Activated CD8-positive, alpha-beta memory T cell treated with anti-CD3 and anti-CD28 coated beads, Interleukin-2, amount 50 U/mL, for 4 hours (primary cell): ENCODE results near the gene SDHAF2.
"Not testable (repeated sequence)": the region's sequence is repeated elsewhere in the genome, so short reads cannot be mapped to it uniquely, and the experiment has no call there.

Source experiments
- DNase-seq: peaks from one replicate; pipeline ENCODE4 v3.0.0-alpha.2; 2020

Gene SDHAF2

DNA sequence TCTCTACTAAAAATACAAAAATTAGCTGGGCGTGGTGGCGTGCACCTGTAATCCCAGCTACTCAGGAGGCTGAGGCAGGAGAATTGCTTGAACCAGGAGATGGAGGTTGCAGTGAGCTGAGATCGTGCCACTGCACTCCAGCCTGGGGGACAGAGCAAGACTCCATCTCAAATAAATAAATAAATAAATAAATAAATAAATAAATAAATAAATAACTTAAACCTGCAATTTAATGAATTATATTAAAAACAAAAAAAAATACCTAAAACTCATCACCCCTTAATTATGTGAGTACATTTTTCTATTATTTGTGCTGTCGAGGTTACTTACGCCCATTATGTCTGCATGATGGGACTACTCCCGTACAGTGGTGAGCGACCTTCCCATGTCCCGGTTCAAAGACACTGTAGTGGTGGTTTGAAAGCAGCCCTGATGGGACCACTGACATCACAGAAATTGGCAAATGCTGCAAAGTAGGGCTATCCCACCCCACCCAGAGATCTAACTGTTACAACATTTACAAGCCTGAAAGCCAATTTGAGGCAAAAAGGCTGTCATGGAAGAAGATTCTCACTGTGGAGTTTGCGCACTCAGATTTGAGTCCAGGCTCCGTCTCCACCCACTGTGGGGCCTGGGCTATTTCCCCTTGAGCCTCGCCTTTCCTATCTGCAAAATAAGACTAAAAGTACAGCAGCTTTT lies 49.6 kb downstream of the SDHAF2 start:
- DNase-seq, result not testable (repeated sequence)

DNA sequence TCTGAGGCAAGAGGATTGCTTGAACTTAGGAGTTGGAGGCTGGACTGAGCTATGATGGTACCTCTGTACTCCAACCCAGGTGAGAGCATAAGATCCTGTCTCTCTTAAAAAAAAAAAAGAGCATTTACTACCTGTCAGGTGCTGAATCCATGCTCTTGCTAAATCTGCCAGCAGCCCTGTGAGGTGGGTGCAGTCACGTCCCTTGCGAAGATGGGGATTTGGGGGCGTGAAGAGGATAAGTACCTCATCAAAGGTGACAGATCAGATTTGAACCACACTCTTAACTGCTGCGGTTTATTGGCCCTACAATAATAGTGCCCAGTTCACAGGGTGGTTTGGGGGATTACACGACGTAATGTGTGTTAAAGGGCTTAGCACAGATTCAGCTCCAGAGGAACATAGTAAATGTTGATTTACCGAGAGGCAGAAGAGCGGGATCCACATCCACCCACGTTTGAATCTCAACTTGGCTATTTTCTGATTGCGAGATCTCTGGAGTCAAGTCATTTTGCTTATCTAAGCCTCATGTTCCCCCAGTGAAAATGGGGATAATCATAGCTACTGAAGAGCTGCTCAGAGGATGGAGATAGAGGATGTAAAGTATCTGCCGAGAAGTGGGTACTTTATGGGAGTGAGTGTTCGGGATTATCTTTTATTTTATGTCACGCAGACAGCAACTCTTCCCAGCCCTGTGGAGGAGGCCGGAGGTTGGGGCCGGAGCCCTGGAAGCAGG lies 50.5 kb downstream of the SDHAF2 start:
- no peak for DNase-seq

DNA sequence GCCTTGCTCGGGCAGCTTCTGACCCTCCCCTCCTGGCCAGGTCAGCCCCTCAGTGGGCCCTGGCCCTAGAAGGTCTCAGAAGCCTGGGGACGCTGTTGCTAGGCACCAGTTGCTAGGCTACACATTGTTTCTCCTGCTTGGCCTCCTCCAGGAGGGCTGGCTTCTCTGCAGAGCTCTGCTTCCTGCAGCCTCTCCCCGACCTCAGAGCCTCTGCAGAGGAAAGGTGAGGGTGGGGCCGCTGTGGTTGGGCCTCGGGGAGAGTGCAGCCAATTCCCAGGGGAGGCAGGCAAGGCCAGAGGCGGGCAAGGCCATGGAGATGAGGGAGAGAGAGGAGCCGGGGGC lies 51.0 kb downstream of the SDHAF2 start:
- no peak for DNase-seq

DNA sequence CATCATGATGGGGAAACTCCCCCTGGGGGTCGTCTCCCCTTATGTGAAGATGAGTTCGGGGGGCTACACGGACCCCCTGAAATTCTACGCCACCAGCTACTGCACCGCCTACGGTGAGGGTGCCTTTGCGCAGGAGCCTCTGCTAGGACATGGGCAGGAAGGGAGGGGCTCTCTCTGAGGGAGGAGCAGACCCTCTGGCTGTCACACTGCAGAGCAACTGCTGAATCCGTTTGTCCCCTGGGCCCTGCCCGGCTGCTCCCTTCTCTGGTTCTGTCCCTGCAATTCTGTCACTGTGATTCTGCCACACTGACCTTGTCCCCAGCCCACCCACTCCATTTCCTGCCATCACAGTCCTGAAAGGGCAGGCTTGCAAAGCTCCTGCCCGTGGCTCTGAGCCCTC lies 51.9 kb downstream of the SDHAF2 start:
- no peak for DNase-seq

DNA sequence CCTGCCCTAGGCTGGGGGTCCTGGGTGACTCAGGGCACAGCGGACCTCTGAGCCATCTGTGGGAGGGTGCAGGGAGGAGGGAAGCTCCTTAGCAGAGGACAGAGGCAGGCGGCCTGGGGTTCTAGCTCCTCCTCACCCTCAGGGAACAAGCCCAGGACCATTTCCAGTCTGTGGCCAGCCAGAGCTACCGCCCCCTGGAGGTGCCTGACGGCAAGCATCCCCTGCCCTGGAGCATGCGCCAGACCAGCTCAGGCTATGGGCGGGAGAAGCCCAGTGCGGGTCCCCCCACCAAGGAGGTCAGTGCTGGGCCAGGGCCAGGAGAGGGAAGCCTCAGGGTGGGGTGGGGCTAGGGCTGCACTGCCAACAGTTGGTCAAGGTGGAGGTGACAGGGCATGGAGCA lies 52.6 kb downstream of the SDHAF2 start:
- DNase-seq, result peak; percentile 23

DNA sequence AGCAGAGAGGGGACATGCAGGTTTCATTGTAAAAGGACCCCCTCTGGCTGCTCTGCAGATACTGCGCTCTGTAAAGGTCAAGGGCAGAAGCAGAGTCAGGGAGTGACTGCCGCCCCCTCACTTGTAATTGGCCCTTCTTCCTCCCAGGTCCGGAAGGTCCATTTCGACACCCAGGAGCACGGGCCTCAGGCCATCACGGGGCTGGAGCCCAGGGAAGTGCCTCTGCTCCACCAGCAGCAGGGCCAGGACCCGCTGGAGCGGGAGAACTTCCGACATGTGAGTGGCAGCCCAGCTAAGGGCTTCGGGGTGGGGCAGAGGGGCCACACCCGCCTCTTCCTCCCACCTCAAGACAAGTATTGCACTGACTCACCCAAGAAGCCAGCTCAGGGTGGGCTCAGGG lies 54.6 kb downstream of the SDHAF2 start:
- DNase-seq, result no peak

DNA sequence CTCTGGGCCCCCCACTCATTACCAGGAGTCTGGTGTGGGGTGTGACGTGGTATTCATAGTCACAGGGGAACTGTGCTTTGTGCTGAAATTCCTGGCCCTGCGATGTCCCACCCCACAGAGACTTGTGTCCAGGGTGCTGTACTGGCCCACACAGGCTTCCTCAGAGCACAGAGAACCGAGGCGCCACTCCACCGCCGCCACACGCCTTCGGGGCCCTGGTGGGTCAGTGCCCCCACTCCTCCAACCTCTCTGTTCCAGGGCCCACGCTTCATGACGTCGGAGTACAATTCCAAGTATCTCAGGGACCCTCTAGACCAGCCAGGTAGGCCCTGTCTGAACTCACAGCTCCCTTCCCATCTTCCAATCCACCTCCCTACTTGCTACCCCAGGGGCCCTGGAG lies 55.2 kb downstream of the SDHAF2 start:
- DNase-seq, result no peak

DNA sequence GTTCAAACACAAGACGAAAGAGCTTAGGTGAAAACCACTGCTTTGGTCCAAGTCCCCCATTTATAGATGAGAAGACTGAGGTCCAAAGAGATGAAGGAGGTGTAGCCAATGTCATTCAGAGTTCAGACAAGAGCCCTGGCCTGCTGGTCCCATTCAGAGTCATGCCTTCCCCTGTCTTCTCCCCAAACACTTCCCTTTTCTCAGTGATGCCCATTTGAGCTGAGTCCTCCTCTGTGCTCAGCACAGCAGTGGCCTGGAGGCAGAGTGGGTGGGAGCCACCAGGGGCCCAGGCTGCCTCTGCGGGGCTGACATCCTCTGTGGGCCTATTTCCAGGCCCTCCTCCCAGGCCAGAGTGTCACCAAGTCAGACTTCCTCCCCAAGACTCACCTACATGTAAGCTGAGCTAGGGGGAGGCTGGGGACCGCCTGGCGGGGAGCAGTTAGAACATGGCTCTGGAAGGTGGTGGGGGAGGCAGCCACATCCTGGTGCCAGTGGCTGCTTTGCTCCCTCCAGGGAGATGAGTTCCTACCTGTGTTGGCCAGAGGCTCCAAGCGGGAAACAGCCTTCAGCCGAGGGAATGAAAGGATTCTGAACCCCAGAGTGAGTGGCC lies 56.2 kb downstream of the SDHAF2 start:
- no peak for DNase-seq

DNA sequence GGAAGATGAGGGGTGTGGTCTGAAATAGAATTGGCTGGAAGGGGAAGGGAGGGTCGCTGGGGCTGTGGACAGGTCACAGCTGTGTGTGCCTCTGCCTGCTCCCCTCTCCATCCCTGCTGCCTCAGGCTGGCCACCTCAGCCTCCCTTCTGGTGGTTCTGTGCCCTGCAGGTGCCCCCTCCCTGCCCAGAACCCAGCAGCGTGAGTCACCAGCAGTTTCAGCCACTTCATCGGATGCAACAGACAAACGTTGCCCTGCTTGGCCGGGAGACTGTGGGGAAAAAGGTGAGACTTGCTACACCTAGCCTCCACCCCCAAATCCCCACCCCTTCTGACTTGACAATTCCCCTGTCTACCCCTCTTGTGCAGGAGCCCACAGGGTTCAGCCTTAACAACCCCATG lies 56.9 kb downstream of the SDHAF2 start:
- no peak for DNase-seq

DNA sequence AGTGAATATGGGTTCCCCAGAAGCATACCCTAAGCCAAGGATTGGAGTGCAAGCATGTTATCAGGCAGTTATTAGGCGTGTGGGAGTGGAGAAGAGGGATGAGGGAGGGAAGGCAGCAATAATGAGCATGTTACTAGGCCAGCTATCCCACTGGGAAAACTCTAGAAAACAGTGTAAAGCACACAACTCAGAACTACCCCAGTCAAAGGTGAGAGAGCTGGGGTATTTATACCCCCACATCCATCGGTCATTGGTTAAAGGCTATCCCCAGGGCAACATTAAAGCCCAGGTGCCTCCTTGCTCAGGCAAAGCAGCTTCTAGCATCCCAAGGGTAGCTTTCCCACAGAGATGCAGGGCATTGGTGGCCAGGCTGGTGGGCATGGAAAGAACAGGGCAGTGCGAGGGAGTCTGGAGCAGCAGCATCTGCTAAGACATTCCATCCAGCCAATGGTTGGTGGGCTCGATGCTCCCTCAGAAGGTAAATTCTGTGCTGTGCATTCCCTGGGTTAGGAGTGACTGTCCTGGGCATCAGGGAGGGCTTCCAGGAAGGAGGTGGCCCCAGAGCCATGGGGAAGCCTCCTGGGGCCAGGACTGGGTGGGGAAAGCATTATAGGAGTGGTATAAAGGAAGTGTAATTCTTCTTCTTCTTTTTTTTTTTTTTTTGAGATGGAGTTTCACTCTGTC lies 57.6 kb downstream of the SDHAF2 start:
- DNase-seq, result no peak

DNA sequence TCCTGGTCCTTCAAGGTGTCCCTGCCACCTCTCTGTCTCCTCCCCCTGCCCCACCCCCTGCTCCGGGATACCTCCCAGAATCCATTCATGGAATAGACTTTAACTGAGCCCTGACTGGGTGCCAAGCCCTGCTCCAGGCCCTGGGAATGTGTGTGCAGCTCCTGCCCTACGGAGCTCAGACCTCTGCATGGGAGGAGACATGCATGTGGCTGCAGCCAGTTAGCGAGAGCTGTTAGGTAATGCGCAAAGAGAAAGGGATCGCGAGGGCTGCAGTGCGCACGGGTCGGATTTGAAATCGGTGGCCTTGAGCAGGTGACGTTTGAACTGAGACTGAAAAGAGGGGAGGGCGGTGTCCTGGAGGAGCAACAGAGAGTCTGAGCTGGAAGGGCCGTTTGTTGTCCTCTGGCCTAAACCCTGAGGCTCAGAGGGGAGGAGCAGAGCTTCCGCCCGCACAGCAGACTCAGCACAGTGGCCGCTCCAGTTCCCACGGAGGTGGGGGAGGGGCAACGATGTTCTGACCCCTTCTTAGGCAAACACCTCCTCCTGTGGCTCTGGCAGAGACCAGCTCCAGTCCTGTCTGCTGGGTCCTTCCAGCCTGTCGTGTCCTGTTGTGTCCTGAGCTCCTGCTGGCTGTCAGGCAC lies 58.8 kb downstream of the SDHAF2 start:
- no peak for DNase-seq

DNA sequence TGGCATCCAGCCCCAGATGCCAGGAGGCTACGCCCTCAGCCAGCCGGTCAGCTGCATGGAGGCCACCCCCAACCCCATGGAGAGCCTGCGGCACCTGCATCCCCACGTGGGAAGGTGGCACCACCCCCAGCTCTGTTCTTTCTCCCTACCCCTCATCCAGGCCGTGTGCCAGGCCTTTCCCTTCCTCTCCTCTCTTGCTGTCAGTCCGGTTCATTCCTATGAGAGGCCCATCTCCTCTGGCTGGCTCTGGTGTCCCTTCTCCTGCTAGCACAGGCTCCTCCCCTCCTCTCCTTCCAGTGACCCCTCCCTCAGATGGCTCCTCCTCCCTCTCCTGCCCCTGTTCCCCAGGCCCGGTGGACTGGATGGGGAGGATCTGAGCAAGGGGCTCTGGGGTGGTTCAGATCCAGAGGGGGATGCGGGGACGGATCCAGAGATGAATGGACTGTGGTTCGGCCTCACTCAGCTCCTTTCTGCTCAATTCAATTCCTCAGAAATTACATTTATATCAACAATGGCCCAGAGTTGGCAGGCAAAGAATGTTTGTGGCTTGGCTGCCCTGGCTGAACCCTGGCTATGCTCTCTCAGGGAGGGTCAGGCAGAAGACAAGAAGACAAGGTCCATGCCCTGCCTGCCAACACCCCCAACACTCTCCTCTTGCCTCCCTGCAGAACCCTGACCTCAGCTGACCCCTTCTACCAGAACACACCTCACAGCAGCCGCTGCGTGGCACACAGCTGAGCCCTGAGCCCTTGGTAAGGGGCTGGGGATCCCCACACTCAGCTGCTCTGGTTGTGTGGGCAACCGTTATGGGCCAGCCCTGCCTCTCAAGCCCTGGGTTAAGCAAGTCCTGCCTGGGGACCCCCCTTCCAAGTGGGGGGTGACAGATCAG lies 60.2 kb downstream of the SDHAF2 start:
- DNase-seq, result no peak

DNA sequence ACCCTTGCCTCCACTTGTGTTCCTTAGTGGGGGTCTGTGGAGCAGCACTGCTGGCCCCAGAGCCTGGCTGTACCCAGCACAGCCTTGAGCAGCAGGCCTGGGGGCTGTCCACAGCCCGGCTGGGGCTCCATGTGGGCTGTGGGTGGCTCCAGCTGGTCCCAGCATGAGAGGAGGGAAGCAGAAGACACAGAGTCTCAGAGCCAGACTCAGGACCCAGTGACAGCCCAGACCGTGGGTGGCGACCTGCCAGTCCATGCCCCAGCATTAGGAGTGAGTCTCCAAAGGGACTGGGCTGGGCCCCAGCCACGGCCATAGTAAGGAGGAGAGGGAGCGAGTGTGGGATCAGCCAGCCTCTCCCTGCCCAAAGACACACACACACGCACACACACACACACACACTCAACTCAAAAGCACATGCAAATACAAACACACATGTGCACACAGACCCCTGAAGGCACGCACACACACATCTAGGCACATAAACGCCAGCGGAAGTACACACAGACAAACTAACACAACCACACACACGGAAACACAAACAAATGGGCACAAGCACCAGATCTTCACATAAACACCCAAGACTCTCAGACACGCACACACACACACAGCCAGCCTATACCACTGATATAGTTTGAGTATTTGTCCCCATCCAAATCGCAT lies 61.9 kb downstream of the SDHAF2 start:
- no peak for DNase-seq

DNA sequence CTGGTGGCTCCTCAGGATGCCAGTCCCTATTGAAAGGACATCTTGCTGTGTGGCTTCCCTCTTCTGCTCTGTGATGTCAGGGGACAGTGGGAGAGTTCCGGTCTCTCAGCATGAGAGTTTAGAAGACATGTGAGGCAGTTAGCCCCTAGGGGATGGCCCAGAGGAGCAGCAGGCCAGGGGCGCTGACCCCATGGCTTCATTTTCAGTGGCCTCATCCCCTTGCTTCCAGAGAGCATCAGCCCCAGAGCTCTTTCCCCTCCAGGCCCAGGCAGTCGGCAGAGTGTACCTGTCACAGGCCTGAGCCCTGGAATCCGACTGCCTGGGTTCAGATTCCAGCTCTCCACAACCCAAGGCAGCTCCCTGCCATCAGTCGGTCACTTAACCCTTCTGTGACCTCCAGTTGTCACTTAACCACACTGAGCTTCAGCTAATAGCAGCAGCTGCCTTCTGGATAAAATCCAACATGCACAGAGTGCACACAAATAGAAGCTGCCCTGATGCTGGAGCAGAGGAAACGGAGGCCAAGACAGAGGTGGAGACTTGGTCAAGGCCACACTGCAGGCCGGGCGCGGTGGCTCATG lies 64.5 kb downstream of the SDHAF2 start:
- DNase-seq, result no peak

DNA sequence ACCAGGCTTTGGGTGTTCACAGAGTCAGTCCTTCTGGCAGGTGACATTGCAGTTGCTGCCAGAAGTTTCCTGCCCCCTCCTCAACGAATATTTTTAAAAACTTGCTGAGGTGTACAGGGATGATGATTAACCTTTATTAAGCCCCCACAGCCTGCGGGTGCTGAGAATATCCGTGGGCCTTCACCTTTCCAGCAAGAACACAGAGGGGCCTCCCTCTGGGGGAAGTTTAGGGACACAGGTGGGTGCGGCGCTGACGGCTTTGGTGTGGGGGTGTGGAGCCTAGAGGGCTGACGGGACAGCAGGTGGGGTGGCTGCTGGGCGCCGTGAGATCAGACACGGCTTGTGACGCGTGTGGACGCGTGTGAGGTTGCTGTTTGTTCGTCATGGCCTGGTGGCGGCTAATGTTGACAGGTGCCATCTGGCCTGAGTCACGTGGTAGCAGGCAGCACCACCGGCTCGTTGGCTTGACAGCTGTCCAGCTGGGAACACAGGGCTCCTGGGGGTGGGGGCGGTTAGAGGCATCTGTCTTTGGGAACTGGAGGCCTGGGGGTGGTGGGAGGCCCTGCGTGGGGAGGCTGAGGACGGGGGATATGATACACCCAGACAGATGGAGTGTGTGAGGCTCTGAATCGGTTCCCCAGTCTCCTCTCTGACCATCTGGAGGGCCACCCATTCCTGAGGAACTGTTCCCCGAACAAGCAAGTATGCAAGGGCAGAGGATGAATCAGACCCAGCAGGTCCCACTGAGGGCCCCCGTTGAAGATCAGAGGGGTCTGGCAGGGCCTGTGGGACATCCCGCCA lies 66.1 kb downstream of the SDHAF2 start:
- DNase-seq, result no peak
